GM12872 (cell line): ENCODE data around the gene FLAD1.

Experiments used
- CTCF ChIP-seq: IDR thresholded peaks from 3 replicates; pipeline ENCODE4 v1.5.1; 2011; ENCODE audit warnings: low read depth, mild to moderate bottlenecking, low read length, moderate library complexity; ENCODE audit not compliant: insufficient read depth

Gene FLAD1

GRCh38 chr1:154982341-154982740 lies 803 bp upstream of the FLAD1 start:
- no peak for TF ChIP-seq CTCF

- no peak for TF ChIP-seq CTCF
Measured at GRCh38 chr1:154983776-154984466, 777 bp downstream of the FLAD1 start.

GRCh38 chr1:154987326-154987725 lies 4.2 kb downstream of the FLAD1 start:
- TF ChIP-seq CTCF: no peak

GRCh38 chr1:154988058-154988954 lies 5.2 kb downstream of the FLAD1 start:
- no peak for TF ChIP-seq CTCF

- no peak for TF ChIP-seq CTCF
Measured at GRCh38 chr1:154989195-154989860, 6.2 kb downstream of the FLAD1 start.

GRCh38 chr1:154990276-154990675 lies 7.1 kb downstream of the FLAD1 start:
- no peak for TF ChIP-seq CTCF
